Measurements from ENCODE around the gene GM2A. TPM values are rescaled to one million over a fixed set of nuclear protein-coding genes. Genes with fewer than 3 reads are reported as not detected.

GM2A gene
- total and polyA plus RNA-seq, 2 of the 13 experiments (the other 11 are each of a cell fraction or from before 2014, with no cell fraction given) = 14.6 to 29.6 TPM

DNA sequence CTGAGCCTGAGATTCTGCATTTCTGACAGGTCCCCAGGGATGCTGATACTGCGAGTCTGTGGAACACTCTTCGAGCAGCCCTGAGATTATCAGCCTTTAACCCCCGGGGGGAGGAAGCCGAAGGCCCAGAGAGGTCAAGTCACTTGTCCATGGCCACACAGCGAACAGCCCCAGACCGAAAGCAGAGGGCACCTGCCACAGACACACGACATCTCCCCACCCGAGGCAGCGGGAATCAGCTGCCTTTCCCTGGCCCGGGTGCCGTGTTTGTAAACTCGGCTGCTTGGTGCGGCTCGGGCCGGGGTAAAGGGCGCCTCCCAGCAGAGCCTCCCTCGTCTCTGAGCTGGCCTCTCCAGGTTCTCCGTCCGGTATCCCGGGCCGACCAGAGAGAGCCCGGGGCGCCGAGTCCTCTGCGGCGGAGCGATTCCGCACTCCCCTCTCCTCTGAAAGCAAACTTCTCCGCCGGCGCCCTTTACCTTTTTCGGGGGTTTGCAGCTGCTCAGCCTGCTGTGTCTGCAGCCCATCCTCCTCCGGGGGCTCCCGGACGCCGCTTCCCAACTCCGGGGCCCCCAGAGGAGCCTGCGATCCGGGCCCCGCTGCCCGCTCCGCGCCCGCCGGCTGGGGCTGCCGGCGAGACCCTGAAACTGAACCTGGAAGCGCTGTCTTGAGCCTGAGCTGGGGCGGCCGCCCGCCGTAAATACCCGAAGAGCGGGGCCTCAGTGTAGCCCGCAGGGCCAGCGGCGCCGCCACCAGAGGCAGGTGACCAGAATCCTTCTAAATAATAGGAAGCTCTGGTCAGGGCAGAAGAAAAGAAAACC lies 29.3 kb upstream of the GM2A start, which contains the start of gene CCDC69 (continued):
- TF ChIP-seq, protein P1, sequence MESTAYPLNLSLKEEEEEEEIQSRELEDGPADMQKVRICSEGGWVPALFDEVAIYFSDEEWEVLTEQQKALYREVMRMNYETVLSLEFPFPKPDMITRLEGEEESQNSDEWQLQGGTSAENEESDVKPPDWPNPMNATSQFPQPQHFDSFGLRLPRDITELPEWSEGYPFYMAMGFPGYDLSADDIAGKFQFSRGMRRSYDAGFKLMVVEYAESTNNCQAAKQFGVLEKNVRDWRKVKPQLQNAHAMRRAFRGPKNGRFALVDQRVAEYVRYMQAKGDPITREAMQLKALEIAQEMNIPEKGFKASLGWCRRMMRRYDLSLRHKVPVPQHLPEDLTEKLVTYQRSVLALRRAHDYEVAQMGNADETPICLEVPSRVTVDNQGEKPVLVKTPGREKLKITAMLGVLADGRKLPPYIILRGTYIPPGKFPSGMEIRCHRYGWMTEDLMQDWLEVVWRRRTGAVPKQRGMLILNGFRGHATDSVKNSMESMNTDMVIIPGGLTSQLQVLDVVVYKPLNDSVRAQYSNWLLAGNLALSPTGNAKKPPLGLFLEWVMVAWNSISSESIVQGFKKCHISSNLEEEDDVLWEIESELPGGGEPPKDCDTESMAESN (CRISPR knock-in tag; conservative IDR thresholded peaks at IDR 0.05) = peak; percentile 99
- TF ChIP-seq SYNCRIP (IDR thresholded peaks at IDR 0.05; ENCODE audit: insufficient read depth, low read depth, low read length) (no peak), SNAI1 (CRISPR knock-in tag; IDR thresholded peaks at IDR 0.05; ENCODE audit: borderline replicate concordance) (no peak), POLR2AphosphoS2 (IDR thresholded peaks at IDR 0.05; ENCODE audit: low read depth, low read length) (no peak), TRIM24 (CRISPR knock-in tag; IDR thresholded peaks at IDR 0.05) (no peak), ATRX (CRISPR knock-in tag; IDR thresholded peaks at IDR 0.05; ENCODE audit: borderline replicate concordance) (no peak), HDAC6 (IDR thresholded peaks at IDR 0.05; ENCODE audit: low read depth, low read length) (no peak), KDM3A (CRISPR knock-in tag; IDR thresholded peaks at IDR 0.05; ENCODE audit: low read depth) (0 out of 2 replicates have a peak, but pooled peaks have one; percentile 33), FOXK1 (CRISPR knock-in tag; IDR thresholded peaks at IDR 0.05; ENCODE audit: borderline replicate concordance, low read depth) (0 out of 2 replicates have a peak, but pooled peaks have one; percentile 32), ZNF180 (CRISPR knock-in tag; IDR thresholded peaks at IDR 0.05; ENCODE audit: borderline replicate concordance, low read depth) (no peak), BRD4 (CRISPR knock-in tag; IDR thresholded peaks at IDR 0.05) (no peak), BHLHE40 (IDR thresholded peaks at IDR 0.05; ENCODE audit: low read length) (no peak), ZNF761 (CRISPR knock-in tag; conservative IDR thresholded peaks at IDR 0.05) (no peak), KLF11 (CRISPR knock-in tag; IDR thresholded peaks at IDR 0.05) (no peak), U2AF1 (optimal IDR thresholded peaks at IDR 0.05; ENCODE audit: low read depth, low read length) (no peak)
- TF ChIP-seq, protein P2, sequence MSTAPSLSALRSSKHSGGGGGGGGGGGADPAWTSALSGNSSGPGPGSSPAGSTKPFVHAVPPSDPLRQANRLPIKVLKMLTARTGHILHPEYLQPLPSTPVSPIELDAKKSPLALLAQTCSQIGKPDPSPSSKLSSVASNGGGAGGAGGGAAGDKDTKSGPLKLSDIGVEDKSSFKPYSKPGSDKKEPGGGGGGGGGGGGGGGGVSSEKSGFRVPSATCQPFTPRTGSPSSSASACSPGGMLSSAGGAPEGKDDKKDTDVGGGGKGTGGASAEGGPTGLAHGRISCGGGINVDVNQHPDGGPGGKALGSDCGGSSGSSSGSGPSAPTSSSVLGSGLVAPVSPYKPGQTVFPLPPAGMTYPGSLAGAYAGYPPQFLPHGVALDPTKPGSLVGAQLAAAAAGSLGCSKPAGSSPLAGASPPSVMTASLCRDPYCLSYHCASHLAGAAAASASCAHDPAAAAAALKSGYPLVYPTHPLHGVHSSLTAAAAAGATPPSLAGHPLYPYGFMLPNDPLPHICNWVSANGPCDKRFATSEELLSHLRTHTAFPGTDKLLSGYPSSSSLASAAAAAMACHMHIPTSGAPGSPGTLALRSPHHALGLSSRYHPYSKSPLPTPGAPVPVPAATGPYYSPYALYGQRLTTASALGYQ (CRISPR knock-in tag; IDR thresholded peaks at IDR 0.05) = no peak
- TF ChIP-seq, protein P3, sequence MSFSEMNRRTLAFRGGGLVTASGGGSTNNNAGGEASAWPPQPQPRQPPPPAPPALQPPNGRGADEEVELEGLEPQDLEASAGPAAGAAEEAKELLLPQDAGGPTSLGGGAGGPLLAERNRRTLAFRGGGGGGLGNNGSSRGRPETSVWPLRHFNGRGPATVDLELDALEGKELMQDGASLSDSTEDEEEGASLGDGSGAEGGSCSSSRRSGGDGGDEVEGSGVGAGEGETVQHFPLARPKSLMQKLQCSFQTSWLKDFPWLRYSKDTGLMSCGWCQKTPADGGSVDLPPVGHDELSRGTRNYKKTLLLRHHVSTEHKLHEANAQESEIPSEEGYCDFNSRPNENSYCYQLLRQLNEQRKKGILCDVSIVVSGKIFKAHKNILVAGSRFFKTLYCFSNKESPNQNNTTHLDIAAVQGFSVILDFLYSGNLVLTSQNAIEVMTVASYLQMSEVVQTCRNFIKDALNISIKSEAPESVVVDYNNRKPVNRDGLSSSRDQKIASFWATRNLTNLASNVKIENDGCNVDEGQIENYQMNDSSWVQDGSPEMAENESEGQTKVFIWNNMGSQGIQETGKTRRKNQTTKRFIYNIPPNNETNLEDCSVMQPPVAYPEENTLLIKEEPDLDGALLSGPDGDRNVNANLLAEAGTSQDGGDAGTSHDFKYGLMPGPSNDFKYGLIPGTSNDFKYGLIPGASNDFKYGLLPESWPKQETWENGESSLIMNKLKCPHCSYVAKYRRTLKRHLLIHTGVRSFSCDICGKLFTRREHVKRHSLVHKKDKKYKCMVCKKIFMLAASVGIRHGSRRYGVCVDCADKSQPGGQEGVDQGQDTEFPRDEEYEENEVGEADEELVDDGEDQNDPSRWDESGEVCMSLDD (CRISPR knock-in tag; IDR thresholded peaks at IDR 0.05; ENCODE audit: borderline replicate concordance) = 0 out of 2 replicates have a peak, but pooled peaks have one; percentile 64
- TF ChIP-seq, protein P4, sequence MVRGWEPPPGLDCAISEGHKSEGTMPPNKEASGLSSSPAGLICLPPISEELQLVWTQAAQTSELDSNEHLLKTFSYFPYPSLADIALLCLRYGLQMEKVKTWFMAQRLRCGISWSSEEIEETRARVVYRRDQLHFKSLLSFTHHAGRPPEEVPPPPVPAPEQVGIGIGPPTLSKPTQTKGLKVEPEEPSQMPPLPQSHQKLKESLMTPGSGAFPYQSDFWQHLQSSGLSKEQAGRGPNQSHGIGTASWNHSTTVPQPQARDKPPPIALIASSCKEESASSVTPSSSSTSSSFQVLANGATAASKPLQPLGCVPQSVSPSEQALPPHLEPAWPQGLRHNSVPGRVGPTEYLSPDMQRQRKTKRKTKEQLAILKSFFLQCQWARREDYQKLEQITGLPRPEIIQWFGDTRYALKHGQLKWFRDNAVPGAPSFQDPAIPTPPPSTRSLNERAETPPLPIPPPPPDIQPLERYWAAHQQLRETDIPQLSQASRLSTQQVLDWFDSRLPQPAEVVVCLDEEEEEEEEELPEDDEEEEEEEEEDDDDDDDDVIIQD (CRISPR knock-in tag; IDR thresholded peaks at IDR 0.05; ENCODE audit: low read depth) = no peak
- TF ChIP-seq, protein P5, sequence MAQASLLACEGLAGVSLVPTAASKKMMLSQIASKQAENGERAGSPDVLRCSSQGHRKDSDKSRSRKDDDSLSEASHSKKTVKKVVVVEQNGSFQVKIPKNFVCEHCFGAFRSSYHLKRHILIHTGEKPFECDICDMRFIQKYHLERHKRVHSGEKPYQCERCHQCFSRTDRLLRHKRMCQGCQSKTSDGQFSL (CRISPR knock-in tag; IDR thresholded peaks at IDR 0.05) = no peak
